IMR-90 (cell line): ENCODE measurements around the gene TBX1. TPM values are rescaled to one million over a fixed set of nuclear protein-coding genes. Genes with fewer than 3 reads are reported as not detected.

Experiments used
- ATAC-seq: fragments of 200-7000 bp; cut with Tn5 transposase; 2 replicates; pipeline ENCODE4 v1.9.1; 2020; ENCODE audit warnings: low read depth, mild to moderate bottlenecking, moderate library complexity
- BruUV-seq: library from RNA; stranded (reverse); fragments of 400-500 nt; replicated peaks from 2 replicates; lab custom pipeline; 2021; lab: Mats Ljungman, UMichigan
- CTCF ChIA-PET: fragments of 300-600 bp; formaldehyde crosslinking; extraction: SDS; loops from one replicate; lab custom pipeline; 2021; ENCODE audit warnings: antibody characterized with exemption; lab: Yijun Ruan, JAX
- POLR2A ChIA-PET: fragments of 300-600 bp; sonication (Branson Sonifier 250); formaldehyde crosslinking; loops from one replicate; lab custom pipeline; 2022; ENCODE audit warnings: antibody characterized with exemption; ENCODE audit not compliant: unreplicated experiment; lab: Charles Lee
- DNase-seq: peaks from one replicate; pipeline ENCODE4 v3.0.0; 2013
- H2AFZ ChIP-seq: replicated peaks from 2 replicates; pipeline ENCODE3; 2013; ENCODE audit warnings: low read length, mild to moderate bottlenecking; ENCODE audit not compliant: poor library complexity
- H2AK5ac ChIP-seq: 2 replicates; pipeline ENCODE4 v1.6.1; 2013; ENCODE audit warnings: low read depth, low read length, inconsistent platforms
- H2AK9ac ChIP-seq: replicated peaks from 2 replicates; pipeline ENCODE3; 2013; ENCODE audit warnings: mild to moderate bottlenecking, low read depth, low read length, moderate library complexity; ENCODE audit not compliant: poor library complexity
- H2BK120ac ChIP-seq: 2 replicates; pipeline ENCODE4 v1.6.1; 2013; ENCODE audit warnings: low read depth, low read length, inconsistent platforms
- H2BK15ac ChIP-seq: 3 replicates; pipeline ENCODE4 v1.6.1; 2013; ENCODE audit warnings: low read depth, low read length, inconsistent platforms
- H2BK20ac ChIP-seq: 2 replicates; pipeline ENCODE4 v1.6.1; 2013; ENCODE audit warnings: low read depth, mild to moderate bottlenecking, inconsistent platforms, low read length, moderate library complexity
- H2BK5ac ChIP-seq: 2 replicates; pipeline ENCODE4 v1.6.1; 2013; ENCODE audit warnings: mild to moderate bottlenecking, low read depth, low read length, inconsistent platforms; ENCODE audit not compliant: poor library complexity, severe bottlenecking
- H3K14ac ChIP-seq: replicated peaks from 2 replicates; pipeline ENCODE4 v1.6.1; 2013; ENCODE audit warnings: low read depth, low read length, inconsistent platforms
- H3K18ac ChIP-seq: 2 replicates; pipeline ENCODE4 v1.6.1; 2013; ENCODE audit warnings: low read depth, low read length, control low read depth
- H3K23ac ChIP-seq: 2 replicates; pipeline ENCODE4 v1.6.1; 2013; ENCODE audit warnings: low read depth, low read length, inconsistent platforms
- H3K27ac ChIP-seq: 2 replicates; pipeline ENCODE4 v1.5.1; 2013; ENCODE audit warnings: mild to moderate bottlenecking, control low read depth, low read length; ENCODE audit not compliant: insufficient read depth
- H3K27me3 ChIP-seq: 2 replicates; pipeline ENCODE4 v1.6.1; 2013; ENCODE audit warnings: low read length; ENCODE audit not compliant: control insufficient read depth, insufficient read depth
- H3K36me3 ChIP-seq: 2 replicates; pipeline ENCODE4 v1.6.1; 2013; ENCODE audit warnings: low read length, mixed read lengths; ENCODE audit not compliant: control insufficient read depth, insufficient read depth
- H3K4ac ChIP-seq: 2 replicates; pipeline ENCODE4 v1.6.1; 2013; ENCODE audit warnings: low read depth, low read length, inconsistent platforms
- H3K4me1 ChIP-seq: 2 replicates; pipeline ENCODE4 v1.6.1; 2013; ENCODE audit warnings: low read length, mixed read lengths; ENCODE audit not compliant: control insufficient read depth, insufficient read depth
- H3K4me2 ChIP-seq: 2 replicates; pipeline ENCODE4 v1.6.1; 2013; ENCODE audit warnings: low read depth, mild to moderate bottlenecking, control low read depth, low read length, moderate library complexity
- H3K4me3 ChIP-seq: 2 replicates; pipeline ENCODE4 v1.5.1; 2013; ENCODE audit warnings: low read depth, mild to moderate bottlenecking, control low read depth, low read length, moderate library complexity; ENCODE audit not compliant: insufficient read depth
- H3K56ac ChIP-seq: 2 replicates; pipeline ENCODE4 v1.6.1; 2013; ENCODE audit warnings: low read length, inconsistent platforms; ENCODE audit not compliant: insufficient read depth; ENCODE audit errors: extremely low read depth
- H3K79me1 ChIP-seq, 2 experiments: 2 replicates each; pipeline ENCODE4 v1.6.1; 2013; ENCODE audit warnings: low read length in 2 of 2, inconsistent platforms in 1 of 2, low read depth in 1 of 2
- H3K9ac ChIP-seq: 2 replicates; pipeline ENCODE4 v1.6.1; 2013; ENCODE audit warnings: low read depth, low read length, control low read depth
- H3K9me1 ChIP-seq: 2 replicates; pipeline ENCODE4 v1.6.1; 2013; ENCODE audit warnings: low read length, inconsistent platforms; ENCODE audit not compliant: insufficient read depth
- H3K9me3 ChIP-seq: 2 replicates; pipeline ENCODE4 v1.6.1; 2013; ENCODE audit warnings: low read length; ENCODE audit not compliant: control insufficient read depth, insufficient read depth
- H4K20me1 ChIP-seq: 2 replicates; pipeline ENCODE4 v1.6.1; 2013; ENCODE audit warnings: low read length, inconsistent platforms; ENCODE audit not compliant: insufficient read depth
- H4K5ac ChIP-seq: 2 replicates; pipeline ENCODE4 v1.6.1; 2013; ENCODE audit warnings: mild to moderate bottlenecking, low read depth, low read length, control low read depth
- H4K8ac ChIP-seq, 2 experiments: 2 replicates each; pipeline ENCODE4 v1.6.1; 2013; ENCODE audit warnings: low read depth in 2 of 2, low read length in 2 of 2, control low read depth in 1 of 2, inconsistent platforms in 1 of 2
- H4K91ac ChIP-seq: 2 replicates; pipeline ENCODE4 v1.6.1; 2013; ENCODE audit warnings: low read depth, low read length, inconsistent platforms; ENCODE audit not compliant: insufficient read depth
- BHLHE40 ChIP-seq: fragments of 150-350 bp; IDR thresholded peaks from 2 replicates; pipeline ENCODE4 v1.6.1; 2016; ENCODE audit warnings: mild to moderate bottlenecking, low read depth, low read length
- CHD1 ChIP-seq: IDR thresholded peaks from 2 replicates; pipeline ENCODE4 v1.6.1; 2012; ENCODE audit warnings: low read depth, low read length, improper control_type of control experiment
- FOS ChIP-seq: fragments of 150-350 bp; IDR thresholded peaks from 2 replicates; pipeline ENCODE4 v1.6.1; 2016; ENCODE audit warnings: low read depth, low read length
- MAZ ChIP-seq: IDR thresholded peaks from 2 replicates; pipeline ENCODE4 v1.6.1; 2012; ENCODE audit warnings: low read depth, mild to moderate bottlenecking, low read length, improper control_type of control experiment, moderate library complexity, borderline replicate concordance
- MXI1 ChIP-seq: IDR thresholded peaks from 2 replicates; pipeline ENCODE4 v1.6.1; 2012; ENCODE audit warnings: low read depth, mild to moderate bottlenecking, low read length, moderate library complexity, borderline replicate concordance
- NFE2L2 ChIP-seq: fragments of 150-350 bp; IDR thresholded peaks from 2 replicates; pipeline ENCODE4 v1.6.1; 2016; ENCODE audit warnings: low read depth, mild to moderate bottlenecking, low read length
- POLR2A ChIP-seq: IDR thresholded peaks from 2 replicates; pipeline ENCODE4 v1.6.1; 2012; ENCODE audit warnings: mild to moderate bottlenecking, low read depth, low read length
- RAD21 ChIP-seq: IDR thresholded peaks from 2 replicates; pipeline ENCODE4 v1.6.1; 2012; ENCODE audit warnings: low read length, improper control_type of control experiment
- RCOR1 ChIP-seq: IDR thresholded peaks from 2 replicates; pipeline ENCODE4 v1.6.1; 2012; ENCODE audit warnings: mild to moderate bottlenecking, low read length, improper control_type of control experiment; ENCODE audit not compliant: insufficient replicate concordance
- RFX5 ChIP-seq: IDR thresholded peaks from 2 replicates; pipeline ENCODE4 v1.8.0; 2012; ENCODE audit warnings: low read depth, mild to moderate bottlenecking, low read length, moderate library complexity
- SMC3 ChIP-seq: fragments of 150-350 bp; IDR thresholded peaks from 2 replicates; pipeline ENCODE4 v1.6.1; 2016; ENCODE audit warnings: low read depth, mild to moderate bottlenecking, antibody characterized with exemption, low read length, moderate library complexity
- WGBS, 2 experiments: methylation state at CpG; one replicate each; pipeline versions ENCODE4 v1.1.5 to v1.1.7; 2013; ENCODE audit warnings: missing lambda C conversion rate in 2 of 2; ENCODE audit not compliant: insufficient read length in 1 of 2; ENCODE audit errors: extremely low coverage in 2 of 2; 5-methylcytosine and 5-hydroxymethylcytosine counted together
- dilution Hi-C: fragments of 300-500 bp; cut with HindIII; formaldehyde crosslinking; loops from one replicate; pipeline ENCODE4 v1.14.3; 2018; ENCODE audit warnings: low sequenced_read_pairs; ENCODE audit not compliant: unreplicated experiment
- in situ Hi-C: fragments of 300-500 bp; cut with MboI; formaldehyde crosslinking; loops from 3 replicates; pipeline ENCODE4 v1.14.3; 2019; ENCODE audit warnings: low sequenced_read_pairs, inconsistent platforms, mixed read lengths
- intact Hi-C: fragments of 100-400 bp; cut with micrococcal nuclease; formaldehyde crosslinking; loops from 2 replicates; pipeline ENCODE4 v1.10.0; 2022
- polyA plus RNA-seq, 3 experiments: library from polyadenylated mRNA; depleted of rRNA; stranded (reverse); fragments of >200 nt; gene quantifications; 2 replicates each; pipeline ENCODE4 v1.2.3, GENCODE V29; 2012; ENCODE audit warnings: low replicate concordance in 1 of 3
- total RNA-seq: library from RNA; depleted of rRNA; stranded (reverse); fragments of >200 nt; gene quantifications from 2 replicates; pipeline ENCODE4 v1.2.3, GENCODE V29; 2012
- TF ChIP-seq, protein P1 (sequence below): conservative IDR thresholded peaks from 2 replicates; pipeline ENCODE4 v1.5.1; 2012; ENCODE audit warnings: mild to moderate bottlenecking, low read depth, low read length, improper control_type of control experiment
- TF ChIP-seq, protein P2 (sequence below): fragments of 150-350 bp; IDR thresholded peaks from 2 replicates; pipeline ENCODE4 v1.6.1; 2017; ENCODE audit warnings: mild to moderate bottlenecking, antibody characterized with exemption, low read length, low read depth

Gene TBX1
- total and polyA plus RNA-seq, 2 of the 4 experiments (the other 2 are of a cell fraction): 0.03 TPM; not detected in 1

DNA sequence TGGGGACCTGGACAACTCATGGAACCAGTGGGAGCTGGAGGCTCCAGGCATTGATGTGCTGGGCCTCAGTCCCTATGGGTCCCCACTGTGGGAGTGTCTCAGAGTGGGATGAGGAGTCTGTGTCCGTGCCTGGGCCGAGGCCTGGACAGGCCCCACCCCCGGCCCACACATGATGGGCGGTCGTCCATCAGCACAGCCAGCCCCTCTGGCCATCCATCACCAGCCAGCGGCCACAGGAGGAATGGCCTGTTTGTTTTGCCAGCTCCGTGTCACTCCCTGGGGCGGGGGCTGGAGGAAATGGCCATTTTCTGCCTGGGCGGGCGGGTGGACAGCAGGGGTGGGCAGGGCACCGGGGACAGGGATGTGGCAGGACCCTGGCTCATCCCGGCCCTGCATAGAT, 13.0 kb upstream of the TBX1 start:
- Histone ChIP-seq H4K8ac (no peak overlapping the region), H3K4me1 (peaks cover 9% of the 10 kb centered on the region), H3K4me3 (no peak overlapping the region), H3K18ac (no peak overlapping the region), H3K56ac (no peak overlapping the region), H2BK120ac (no peak overlapping the region), H3K27me3 (peaks cover 16% of the 10 kb centered on the region; the same call in 1 of the 2 replicates), H2AK5ac (no peak overlapping the region), H2BK20ac (no peak overlapping the region), H4K20me1 (no peaks in the 10 kb centered on the region), H2AK9ac (no peak overlapping the region), H2AFZ (no peak overlapping the region), H3K36me3 (no peaks in the 10 kb centered on the region), H4K91ac (no peak overlapping the region), H2BK5ac (no peak overlapping the region), H3K4me2 (no peak overlapping the region), H3K9me1 (no peaks in the 10 kb centered on the region; the same call in 1 of the 2 replicates), H3K27ac (no peak overlapping the region), H3K4ac (no peak overlapping the region), H3K9ac (no peak overlapping the region), H3K23ac (no peak overlapping the region), H2BK15ac (no peak overlapping the region), H4K5ac (no peak overlapping the region), H3K79me1 (no peaks in the 10 kb centered on the region), H3K9me3 (no peaks in the 10 kb centered on the region), H3K14ac (no peak overlapping the region)
- DNase-seq: no peak
- in situ Hi-C loops: no loop called here
- TF ChIP-seq, protein P1, sequence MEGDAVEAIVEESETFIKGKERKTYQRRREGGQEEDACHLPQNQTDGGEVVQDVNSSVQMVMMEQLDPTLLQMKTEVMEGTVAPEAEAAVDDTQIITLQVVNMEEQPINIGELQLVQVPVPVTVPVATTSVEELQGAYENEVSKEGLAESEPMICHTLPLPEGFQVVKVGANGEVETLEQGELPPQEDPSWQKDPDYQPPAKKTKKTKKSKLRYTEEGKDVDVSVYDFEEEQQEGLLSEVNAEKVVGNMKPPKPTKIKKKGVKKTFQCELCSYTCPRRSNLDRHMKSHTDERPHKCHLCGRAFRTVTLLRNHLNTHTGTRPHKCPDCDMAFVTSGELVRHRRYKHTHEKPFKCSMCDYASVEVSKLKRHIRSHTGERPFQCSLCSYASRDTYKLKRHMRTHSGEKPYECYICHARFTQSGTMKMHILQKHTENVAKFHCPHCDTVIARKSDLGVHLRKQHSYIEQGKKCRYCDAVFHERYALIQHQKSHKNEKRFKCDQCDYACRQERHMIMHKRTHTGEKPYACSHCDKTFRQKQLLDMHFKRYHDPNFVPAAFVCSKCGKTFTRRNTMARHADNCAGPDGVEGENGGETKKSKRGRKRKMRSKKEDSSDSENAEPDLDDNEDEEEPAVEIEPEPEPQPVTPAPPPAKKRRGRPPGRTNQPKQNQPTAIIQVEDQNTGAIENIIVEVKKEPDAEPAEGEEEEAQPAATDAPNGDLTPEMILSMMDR: no peak
- no peak for TF ChIP-seq MAZ
- TF ChIP-seq SMC3: no peak
- no peak for TF ChIP-seq CHD1
- TF ChIP-seq MXI1: no peak
- TF ChIP-seq RAD21: no peak
- no peak for TF ChIP-seq NFE2L2
- no peak for TF ChIP-seq FOS
- no peak for TF ChIP-seq BHLHE40
- TF ChIP-seq, protein P2, sequence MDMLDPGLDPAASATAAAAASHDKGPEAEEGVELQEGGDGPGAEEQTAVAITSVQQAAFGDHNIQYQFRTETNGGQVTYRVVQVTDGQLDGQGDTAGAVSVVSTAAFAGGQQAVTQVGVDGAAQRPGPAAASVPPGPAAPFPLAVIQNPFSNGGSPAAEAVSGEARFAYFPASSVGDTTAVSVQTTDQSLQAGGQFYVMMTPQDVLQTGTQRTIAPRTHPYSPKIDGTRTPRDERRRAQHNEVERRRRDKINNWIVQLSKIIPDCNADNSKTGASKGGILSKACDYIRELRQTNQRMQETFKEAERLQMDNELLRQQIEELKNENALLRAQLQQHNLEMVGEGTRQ: no peak
- TF ChIP-seq RCOR1: no peak
- TF ChIP-seq POLR2A: no peak
- no peak for TF ChIP-seq RFX5
- 47% methylated on average over 3 of the region's 12 CpGs; no CpG with 5 or more reads in 1 of the 2 experiments for WGBS, 2 experiments
- CTCF ChIA-PET: no interaction called here
- ATAC-seq: no peak
- intact Hi-C loops: no loop called here
- POLR2A ChIA-PET: no interaction called here
- BruUV-seq: no TSS peak
- dilution Hi-C loops: no loop called here
